HG03175 (cell line): ENCODE data around the gene LPP.

Source experiments
- ATAC-seq: cut with Tn5 transposase; IDR thresholded peaks from one replicate; pipeline ENCODE4 v1.9.1; 2021; ENCODE audit warnings: mild to moderate bottlenecking, moderate library complexity; ENCODE audit not compliant: unreplicated experiment

The LPP gene

GRCh38 chr3:188270423-188270972 lies 116.5 kb downstream of the LPP start:
- ATAC-seq, result no peak

- ATAC-seq, result no peak
Observed at GRCh38 chr3:188271226-188271914, 117.4 kb downstream of the LPP start.

GRCh38 chr3:188272481-188273372 lies 118.8 kb downstream of the LPP start:
- ATAC-seq, result no peak

GRCh38 chr3:188274249-188274915 lies 120.4 kb downstream of the LPP start:
- ATAC-seq, result no peak

GRCh38 chr3:188276375-188276774 lies 122.4 kb downstream of the LPP start:
- no peak for ATAC-seq

- no peak for ATAC-seq
Observed at GRCh38 chr3:188278717-188279324, 124.9 kb downstream of the LPP start.

GRCh38 chr3:188279502-188280335 lies 125.8 kb downstream of the LPP start:
- no peak for ATAC-seq

GRCh38 chr3:188280627-188281026 lies 126.7 kb downstream of the LPP start:
- ATAC-seq, result no peak

GRCh38 chr3:188282871-188283270 lies 128.9 kb downstream of the LPP start:
- no peak for ATAC-seq

- no peak for ATAC-seq
Observed at GRCh38 chr3:188283347-188283746, 129.4 kb downstream of the LPP start.

GRCh38 chr3:188284455-188285212 lies 130.7 kb downstream of the LPP start:
- ATAC-seq, result no peak

- no peak for ATAC-seq
Observed at GRCh38 chr3:188286087-188286513, 132.1 kb downstream of the LPP start.

- no peak for ATAC-seq
Observed at GRCh38 chr3:188287339-188287738, 133.4 kb downstream of the LPP start.

GRCh38 chr3:188287762-188288505 lies 134.0 kb downstream of the LPP start:
- no peak for ATAC-seq

- no peak for ATAC-seq
Observed at GRCh38 chr3:188292251-188292650, 138.3 kb downstream of the LPP start.

GRCh38 chr3:188292827-188293226 lies 138.9 kb downstream of the LPP start:
- no peak for ATAC-seq

- no peak for ATAC-seq
Observed at GRCh38 chr3:188294113-188294512, 140.2 kb downstream of the LPP start.

GRCh38 chr3:188294823-188295487 lies 141.0 kb downstream of the LPP start:
- ATAC-seq, result no peak
